PFSK-1 (cell line): ENCODE results near the gene APBB2.

Experiments used
- TAF1 ChIP-seq: IDR thresholded peaks from 2 replicates; pipeline ENCODE4 v1.6.1; 2012; ENCODE audit warnings: low read length, control low read depth, borderline replicate concordance; ENCODE audit not compliant: insufficient read depth
- TF ChIP-seq, protein P1 (sequence below), 2 experiments: IDR thresholded peaks; 2 replicates each; pipeline versions ENCODE4 v1.6.1 to v1.8.0; 2011 to 2012; ENCODE audit warnings: low read depth in 2 of 2, low read length in 2 of 2, control low read depth in 1 of 2, inconsistent platforms in 1 of 2, mild to moderate bottlenecking in 1 of 2, moderate library complexity in 1 of 2; ENCODE audit not compliant: insufficient read depth in 1 of 2

GRCh38 chr4:40990899-40991265 lies 223.5 kb downstream of the APBB2 start:
- TF ChIP-seq, protein P1, sequence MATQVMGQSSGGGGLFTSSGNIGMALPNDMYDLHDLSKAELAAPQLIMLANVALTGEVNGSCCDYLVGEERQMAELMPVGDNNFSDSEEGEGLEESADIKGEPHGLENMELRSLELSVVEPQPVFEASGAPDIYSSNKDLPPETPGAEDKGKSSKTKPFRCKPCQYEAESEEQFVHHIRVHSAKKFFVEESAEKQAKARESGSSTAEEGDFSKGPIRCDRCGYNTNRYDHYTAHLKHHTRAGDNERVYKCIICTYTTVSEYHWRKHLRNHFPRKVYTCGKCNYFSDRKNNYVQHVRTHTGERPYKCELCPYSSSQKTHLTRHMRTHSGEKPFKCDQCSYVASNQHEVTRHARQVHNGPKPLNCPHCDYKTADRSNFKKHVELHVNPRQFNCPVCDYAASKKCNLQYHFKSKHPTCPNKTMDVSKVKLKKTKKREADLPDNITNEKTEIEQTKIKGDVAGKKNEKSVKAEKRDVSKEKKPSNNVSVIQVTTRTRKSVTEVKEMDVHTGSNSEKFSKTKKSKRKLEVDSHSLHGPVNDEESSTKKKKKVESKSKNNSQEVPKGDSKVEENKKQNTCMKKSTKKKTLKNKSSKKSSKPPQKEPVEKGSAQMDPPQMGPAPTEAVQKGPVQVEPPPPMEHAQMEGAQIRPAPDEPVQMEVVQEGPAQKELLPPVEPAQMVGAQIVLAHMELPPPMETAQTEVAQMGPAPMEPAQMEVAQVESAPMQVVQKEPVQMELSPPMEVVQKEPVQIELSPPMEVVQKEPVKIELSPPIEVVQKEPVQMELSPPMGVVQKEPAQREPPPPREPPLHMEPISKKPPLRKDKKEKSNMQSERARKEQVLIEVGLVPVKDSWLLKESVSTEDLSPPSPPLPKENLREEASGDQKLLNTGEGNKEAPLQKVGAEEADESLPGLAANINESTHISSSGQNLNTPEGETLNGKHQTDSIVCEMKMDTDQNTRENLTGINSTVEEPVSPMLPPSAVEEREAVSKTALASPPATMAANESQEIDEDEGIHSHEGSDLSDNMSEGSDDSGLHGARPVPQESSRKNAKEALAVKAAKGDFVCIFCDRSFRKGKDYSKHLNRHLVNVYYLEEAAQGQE (IDR thresholded peaks at IDR 0.05; ENCODE audit: insufficient read depth in 1 of 2, low read depth in 2 of 2, low read length in 2 of 2): no peak
- no peak for TF ChIP-seq TAF1
